PFSK-1 (cell line): ENCODE measurements around the gene POLR2C.

Experiments used
- FOXP2 ChIP-seq: optimal IDR thresholded peaks from 2 replicates; pipeline ENCODE3; 2011; ENCODE audit warnings: borderline replicate concordance, control low read depth, inconsistent platforms; ENCODE audit not compliant: insufficient read depth; ENCODE audit errors: extremely low read length, extremely low read depth
- POLR2AphosphoS5 ChIP-seq: IDR thresholded peaks from 2 replicates; pipeline ENCODE4 v1.6.1; 2012; ENCODE audit warnings: low read depth, mild to moderate bottlenecking, control low read depth, low read length, moderate library complexity
- REST ChIP-seq, 2 experiments: IDR thresholded peaks; 2 replicates each; pipeline versions ENCODE4 v1.6.1 to v1.8.0; 2011 to 2012; ENCODE audit warnings: low read depth in 2 of 2, low read length in 2 of 2, control low read depth in 1 of 2, inconsistent platforms in 1 of 2, mild to moderate bottlenecking in 1 of 2, moderate library complexity in 1 of 2; ENCODE audit not compliant: insufficient read depth in 1 of 2
- TAF1 ChIP-seq: IDR thresholded peaks from 2 replicates; pipeline ENCODE4 v1.6.1; 2012; ENCODE audit warnings: low read length, control low read depth, borderline replicate concordance; ENCODE audit not compliant: insufficient read depth

GRCh38 chr16:57452021-57452420 is 10.5 kb upstream of the POLR2C start:
- TF ChIP-seq POLR2AphosphoS5 (no peak), REST (IDR thresholded peaks at IDR 0.05; ENCODE audit: insufficient read depth in 1 of 2, low read depth in 2 of 2, low read length in 2 of 2) (no peak), TAF1 (no peak), FOXP2 (no peak)
